Measurements from ENCODE around the gene TOMT.

The TOMT gene

DNA sequence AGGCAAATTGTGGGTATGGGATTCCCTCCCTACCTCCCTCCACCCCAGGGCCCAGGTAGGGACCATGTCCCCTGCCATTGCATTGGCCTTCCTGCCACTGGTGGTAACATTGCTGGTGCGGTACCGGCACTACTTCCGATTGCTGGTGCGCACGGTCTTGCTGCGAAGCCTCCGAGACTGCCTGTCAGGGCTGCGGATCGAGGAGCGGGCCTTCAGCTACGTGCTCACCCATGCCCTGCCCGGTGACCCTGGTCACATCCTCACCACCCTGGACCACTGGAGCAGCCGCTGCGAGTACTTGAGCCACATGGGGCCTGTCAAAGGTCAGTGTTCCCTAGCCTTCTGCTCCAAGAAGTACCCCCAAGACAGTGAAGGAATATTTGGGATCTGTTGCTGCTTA, at the start of gene TOMT:
TOMT (plus strand) TSS at position 37 of the 400 bp plus-strand sequence; CDS start at position 65, 28 bp downstream.
- TF ChIP-seq TCF4 (CRISPR knock-in tag; IDR thresholded peaks at IDR 0.05; ENCODE audit: borderline replicate concordance) (no peak), ZNF8 (CRISPR knock-in tag; IDR thresholded peaks at IDR 0.05) (no peak)
- ATAC-seq = no peak

DNA sequence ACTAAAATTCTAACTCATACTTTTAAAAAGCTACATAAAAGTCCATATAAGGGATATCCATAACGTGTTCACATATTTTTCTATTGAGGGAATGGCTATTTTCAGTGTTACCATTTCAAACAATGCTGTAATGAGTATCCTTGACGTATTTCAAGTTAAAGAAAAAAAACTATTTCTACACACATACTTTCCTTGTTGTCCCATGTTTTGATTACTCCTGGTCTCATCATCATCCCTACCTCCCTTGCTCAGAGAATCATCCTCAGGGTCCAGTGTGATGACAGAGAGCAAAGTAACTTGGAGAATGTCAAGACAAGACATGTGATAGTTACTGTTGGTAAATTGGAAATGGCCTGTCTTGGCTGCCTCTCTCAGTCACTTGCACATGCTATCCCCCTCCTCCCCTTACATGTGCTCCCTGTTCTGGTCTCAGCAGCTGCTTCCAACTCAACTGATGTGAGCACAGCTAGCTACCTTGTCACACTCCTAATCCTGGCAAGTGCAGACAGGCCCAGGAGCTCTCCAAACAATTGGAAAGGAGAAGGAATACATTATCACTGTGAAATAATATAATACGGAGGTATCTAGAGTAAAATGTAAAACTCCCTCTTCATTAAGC, 47.2 kb upstream of the TOMT start:
- ATAC-seq = no peak
- no peak for TF ChIP-seq TCF4 (CRISPR knock-in tag; IDR thresholded peaks at IDR 0.05; ENCODE audit: borderline replicate concordance)
- TF ChIP-seq ZNF565 (CRISPR knock-in tag; conservative IDR thresholded peaks at IDR 0.05; ENCODE audit: low read depth) = no peak
- TF ChIP-seq SNAI2 (CRISPR knock-in tag; IDR thresholded peaks at IDR 0.05) = no peak
- TF ChIP-seq ARNTL (CRISPR knock-in tag; IDR thresholded peaks at IDR 0.05; ENCODE audit: borderline replicate concordance, low read depth) = no peak
- TF ChIP-seq PPARA (CRISPR knock-in tag; IDR thresholded peaks at IDR 0.05; ENCODE audit: borderline replicate concordance) = no peak
- TF ChIP-seq CSDC2 (CRISPR knock-in tag; IDR thresholded peaks at IDR 0.05) = no peak
- no peak for TF ChIP-seq GLIS3 (CRISPR knock-in tag; IDR thresholded peaks at IDR 0.05)
- TF ChIP-seq, protein P1, sequence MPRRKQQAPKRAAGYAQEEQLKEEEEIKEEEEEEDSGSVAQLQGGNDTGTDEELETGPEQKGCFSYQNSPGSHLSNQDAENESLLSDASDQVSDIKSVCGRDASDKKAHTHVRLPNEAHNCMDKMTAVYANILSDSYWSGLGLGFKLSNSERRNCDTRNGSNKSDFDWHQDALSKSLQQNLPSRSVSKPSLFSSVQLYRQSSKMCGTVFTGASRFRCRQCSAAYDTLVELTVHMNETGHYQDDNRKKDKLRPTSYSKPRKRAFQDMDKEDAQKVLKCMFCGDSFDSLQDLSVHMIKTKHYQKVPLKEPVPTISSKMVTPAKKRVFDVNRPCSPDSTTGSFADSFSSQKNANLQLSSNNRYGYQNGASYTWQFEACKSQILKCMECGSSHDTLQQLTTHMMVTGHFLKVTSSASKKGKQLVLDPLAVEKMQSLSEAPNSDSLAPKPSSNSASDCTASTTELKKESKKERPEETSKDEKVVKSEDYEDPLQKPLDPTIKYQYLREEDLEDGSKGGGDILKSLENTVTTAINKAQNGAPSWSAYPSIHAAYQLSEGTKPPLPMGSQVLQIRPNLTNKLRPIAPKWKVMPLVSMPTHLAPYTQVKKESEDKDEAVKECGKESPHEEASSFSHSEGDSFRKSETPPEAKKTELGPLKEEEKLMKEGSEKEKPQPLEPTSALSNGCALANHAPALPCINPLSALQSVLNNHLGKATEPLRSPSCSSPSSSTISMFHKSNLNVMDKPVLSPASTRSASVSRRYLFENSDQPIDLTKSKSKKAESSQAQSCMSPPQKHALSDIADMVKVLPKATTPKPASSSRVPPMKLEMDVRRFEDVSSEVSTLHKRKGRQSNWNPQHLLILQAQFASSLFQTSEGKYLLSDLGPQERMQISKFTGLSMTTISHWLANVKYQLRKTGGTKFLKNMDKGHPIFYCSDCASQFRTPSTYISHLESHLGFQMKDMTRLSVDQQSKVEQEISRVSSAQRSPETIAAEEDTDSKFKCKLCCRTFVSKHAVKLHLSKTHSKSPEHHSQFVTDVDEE (CRISPR knock-in tag; IDR thresholded peaks at IDR 0.05) = no peak
- TF ChIP-seq BACH2 (CRISPR knock-in tag; IDR thresholded peaks at IDR 0.05; ENCODE audit: borderline replicate concordance) = no peak
- no peak for TF ChIP-seq ZC3H10 (CRISPR knock-in tag; IDR thresholded peaks at IDR 0.05)
- TF ChIP-seq, protein P2, sequence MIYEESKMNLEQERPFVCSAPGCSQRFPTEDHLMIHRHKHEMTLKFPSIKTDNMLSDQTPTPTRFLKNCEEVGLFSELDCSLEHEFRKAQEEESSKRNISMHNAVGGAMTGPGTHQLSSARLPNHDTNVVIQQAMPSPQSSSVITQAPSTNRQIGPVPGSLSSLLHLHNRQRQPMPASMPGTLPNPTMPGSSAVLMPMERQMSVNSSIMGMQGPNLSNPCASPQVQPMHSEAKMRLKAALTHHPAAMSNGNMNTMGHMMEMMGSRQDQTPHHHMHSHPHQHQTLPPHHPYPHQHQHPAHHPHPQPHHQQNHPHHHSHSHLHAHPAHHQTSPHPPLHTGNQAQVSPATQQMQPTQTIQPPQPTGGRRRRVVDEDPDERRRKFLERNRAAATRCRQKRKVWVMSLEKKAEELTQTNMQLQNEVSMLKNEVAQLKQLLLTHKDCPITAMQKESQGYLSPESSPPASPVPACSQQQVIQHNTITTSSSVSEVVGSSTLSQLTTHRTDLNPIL (CRISPR knock-in tag; IDR thresholded peaks at IDR 0.05; ENCODE audit: low read depth) = no peak
- no peak for TF ChIP-seq ZNF70 (CRISPR knock-in tag; IDR thresholded peaks at IDR 0.05)
- no peak for TF ChIP-seq ISL1 (CRISPR knock-in tag; IDR thresholded peaks at IDR 0.05)
- no peak for TF ChIP-seq RARB (CRISPR knock-in tag; IDR thresholded peaks at IDR 0.05)
- no peak for TF ChIP-seq ZNF8 (CRISPR knock-in tag; IDR thresholded peaks at IDR 0.05)
- TF ChIP-seq, protein P3, sequence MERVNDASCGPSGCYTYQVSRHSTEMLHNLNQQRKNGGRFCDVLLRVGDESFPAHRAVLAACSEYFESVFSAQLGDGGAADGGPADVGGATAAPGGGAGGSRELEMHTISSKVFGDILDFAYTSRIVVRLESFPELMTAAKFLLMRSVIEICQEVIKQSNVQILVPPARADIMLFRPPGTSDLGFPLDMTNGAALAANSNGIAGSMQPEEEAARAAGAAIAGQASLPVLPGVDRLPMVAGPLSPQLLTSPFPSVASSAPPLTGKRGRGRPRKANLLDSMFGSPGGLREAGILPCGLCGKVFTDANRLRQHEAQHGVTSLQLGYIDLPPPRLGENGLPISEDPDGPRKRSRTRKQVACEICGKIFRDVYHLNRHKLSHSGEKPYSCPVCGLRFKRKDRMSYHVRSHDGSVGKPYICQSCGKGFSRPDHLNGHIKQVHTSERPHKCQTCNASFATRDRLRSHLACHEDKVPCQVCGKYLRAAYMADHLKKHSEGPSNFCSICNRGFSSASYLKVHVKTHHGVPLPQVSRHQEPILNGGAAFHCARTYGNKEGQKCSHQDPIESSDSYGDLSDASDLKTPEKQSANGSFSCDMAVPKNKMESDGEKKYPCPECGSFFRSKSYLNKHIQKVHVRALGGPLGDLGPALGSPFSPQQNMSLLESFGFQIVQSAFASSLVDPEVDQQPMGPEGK (CRISPR knock-in tag; IDR thresholded peaks at IDR 0.05; ENCODE audit: borderline replicate concordance) = no peak

GRCh38 chr11:72061739-72062396, 43.9 kb upstream of the TOMT start:
- no peak for ATAC-seq

DNA sequence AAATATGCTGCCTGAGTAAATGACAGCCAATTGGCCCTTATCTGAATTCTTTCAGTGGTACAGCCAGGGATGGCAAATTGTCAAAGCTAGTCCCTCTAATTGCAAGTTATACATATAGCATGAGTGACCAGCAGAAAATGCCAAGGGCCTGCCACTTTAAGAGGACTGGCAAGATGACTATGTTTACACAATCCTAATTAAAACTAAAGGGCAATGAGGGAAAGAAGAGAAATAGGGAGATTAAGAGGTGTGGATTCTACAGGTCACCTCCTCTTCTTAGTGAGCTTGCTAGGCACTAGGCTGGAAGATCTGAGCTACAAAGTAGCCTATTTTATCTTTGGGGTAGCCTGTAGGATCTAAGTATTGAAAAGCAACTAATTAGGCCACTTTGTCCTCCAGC, 38.9 kb upstream of the TOMT start:
- TF ChIP-seq, protein P2 (CRISPR knock-in tag; IDR thresholded peaks at IDR 0.05; ENCODE audit: low read depth) = no peak
- TF ChIP-seq ZNF70 (CRISPR knock-in tag; IDR thresholded peaks at IDR 0.05) (no peak), RARB (CRISPR knock-in tag; IDR thresholded peaks at IDR 0.05) (no peak), CSRNP3 (CRISPR knock-in tag; IDR thresholded peaks at IDR 0.05) (no peak), ZNF565 (CRISPR knock-in tag; conservative IDR thresholded peaks at IDR 0.05; ENCODE audit: low read depth) (no peak), PPARA (CRISPR knock-in tag; IDR thresholded peaks at IDR 0.05; ENCODE audit: borderline replicate concordance) (no peak)
- TF ChIP-seq, protein P3 (CRISPR knock-in tag; IDR thresholded peaks at IDR 0.05; ENCODE audit: borderline replicate concordance) = no peak
- no peak for ATAC-seq

More at GRCh38 chr11:72061739-72062396, 43.9 kb upstream of the TOMT start:
- no peak for TF ChIP-seq TCF4 (CRISPR knock-in tag; IDR thresholded peaks at IDR 0.05; ENCODE audit: borderline replicate concordance)
- TF ChIP-seq SNAI2 (CRISPR knock-in tag; IDR thresholded peaks at IDR 0.05) = no peak

Measured in SK-N-SH treated with all-trans-retinoic acid at 6 μM for 48 hours (cell line).